ENCODE measurements around the gene NAA25.

DNA sequence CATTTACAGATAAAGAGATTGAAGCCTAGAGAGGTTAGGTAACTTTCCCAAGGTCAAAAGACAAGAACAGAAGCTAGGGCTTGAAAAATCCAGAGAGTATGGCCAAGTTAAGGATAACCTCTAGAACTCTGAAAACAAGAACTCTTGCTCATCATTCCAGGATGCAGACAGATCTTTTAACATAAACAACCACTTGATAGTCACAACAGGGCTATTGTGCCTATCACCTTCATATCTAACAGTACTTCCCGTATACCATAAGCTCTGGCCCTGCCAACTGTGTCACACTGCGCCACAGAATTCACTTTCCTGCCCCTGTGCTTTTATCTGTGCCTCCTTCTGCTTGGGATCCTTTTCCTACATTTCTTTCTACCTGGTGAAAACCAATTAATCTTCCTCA lies 77.1 kb downstream of the NAA25 start:
- no peak for TF ChIP-seq ZFP1 (CRISPR knock-in tag; IDR thresholded peaks at IDR 0.05)
- TF ChIP-seq, protein P1, sequence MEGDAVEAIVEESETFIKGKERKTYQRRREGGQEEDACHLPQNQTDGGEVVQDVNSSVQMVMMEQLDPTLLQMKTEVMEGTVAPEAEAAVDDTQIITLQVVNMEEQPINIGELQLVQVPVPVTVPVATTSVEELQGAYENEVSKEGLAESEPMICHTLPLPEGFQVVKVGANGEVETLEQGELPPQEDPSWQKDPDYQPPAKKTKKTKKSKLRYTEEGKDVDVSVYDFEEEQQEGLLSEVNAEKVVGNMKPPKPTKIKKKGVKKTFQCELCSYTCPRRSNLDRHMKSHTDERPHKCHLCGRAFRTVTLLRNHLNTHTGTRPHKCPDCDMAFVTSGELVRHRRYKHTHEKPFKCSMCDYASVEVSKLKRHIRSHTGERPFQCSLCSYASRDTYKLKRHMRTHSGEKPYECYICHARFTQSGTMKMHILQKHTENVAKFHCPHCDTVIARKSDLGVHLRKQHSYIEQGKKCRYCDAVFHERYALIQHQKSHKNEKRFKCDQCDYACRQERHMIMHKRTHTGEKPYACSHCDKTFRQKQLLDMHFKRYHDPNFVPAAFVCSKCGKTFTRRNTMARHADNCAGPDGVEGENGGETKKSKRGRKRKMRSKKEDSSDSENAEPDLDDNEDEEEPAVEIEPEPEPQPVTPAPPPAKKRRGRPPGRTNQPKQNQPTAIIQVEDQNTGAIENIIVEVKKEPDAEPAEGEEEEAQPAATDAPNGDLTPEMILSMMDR (IDR thresholded peaks at IDR 0.05 in 2 of 3, conservative IDR thresholded peaks at IDR 0.05 in 1 of 3; ENCODE audit: insufficient read depth in 2 of 3, low read depth in 1 of 3, low read length in 3 of 3), result no peak
